Inferior parietal cortex (tissue), 1 donor: ENCODE data around the gene NSUN7.

Source experiments
- DNase-seq: peaks from one replicate; pipeline ENCODE4 v3.0.0-alpha.2; 2016; ENCODE audit errors: extremely low spot score

Gene NSUN7

GRCh38 chr4:40845154-40845835 is 95.5 kb downstream of the NSUN7 start:
- peak; percentile 60 for DNase-seq

DNA sequence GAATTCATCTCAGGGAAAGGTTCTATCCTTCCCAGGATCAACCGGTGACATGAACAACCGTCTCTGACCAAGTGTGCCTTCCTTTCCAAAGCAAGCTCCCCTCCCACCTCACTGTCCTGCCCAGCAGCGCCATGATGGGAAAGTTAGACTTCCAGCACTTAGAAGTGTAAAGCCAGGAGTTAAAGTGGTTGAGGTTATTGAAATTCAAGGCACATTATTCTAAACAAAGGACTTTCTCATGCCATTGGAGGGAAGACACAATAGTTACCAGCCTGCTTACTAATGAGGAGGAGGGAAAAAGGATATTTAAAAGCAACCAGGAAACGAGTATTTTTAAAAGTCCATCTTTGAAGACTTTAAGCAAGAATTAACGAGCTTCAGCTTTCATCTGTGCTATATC is 96.8 kb downstream of the NSUN7 start:
- DNase-seq, result peak; percentile 74

- DNase-seq, result no peak
Observed at GRCh38 chr4:40848251-40848650, 98.5 kb downstream of the NSUN7 start.

- no peak for DNase-seq
Observed at GRCh38 chr4:40848940-40849339, 99.2 kb downstream of the NSUN7 start.

- DNase-seq, result no peak
Observed at GRCh38 chr4:40850496-40850895, 100.7 kb downstream of the NSUN7 start.

- no peak for DNase-seq
Observed at GRCh38 chr4:40856277-40856839, 106.6 kb downstream of the NSUN7 start.

DNA sequence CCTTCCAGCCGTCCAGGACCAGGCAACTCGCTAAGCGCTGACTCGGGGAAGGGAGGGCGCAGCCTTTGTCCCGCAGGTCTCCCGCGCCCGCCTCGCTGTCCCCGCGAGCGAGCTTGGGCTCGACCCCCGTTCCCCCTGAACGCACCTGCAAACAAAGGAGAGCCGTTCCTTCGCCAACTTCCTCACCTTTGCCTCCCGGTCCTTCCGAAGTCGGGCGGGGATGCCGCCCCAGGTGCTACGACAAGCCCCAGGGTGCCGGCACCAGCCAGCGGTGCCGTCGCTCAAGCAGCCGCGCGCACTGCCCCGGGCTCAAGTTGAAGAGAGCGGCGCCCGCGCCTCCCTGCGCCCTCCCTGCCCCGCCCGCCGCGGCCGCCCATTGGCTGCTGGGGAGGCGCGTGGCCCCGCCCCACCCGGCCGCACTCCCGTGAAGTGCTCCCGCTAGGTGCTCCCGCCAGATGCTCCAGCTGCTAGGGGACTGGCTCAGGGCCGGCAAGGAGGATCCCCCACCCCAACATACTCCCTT is 107.1 kb downstream of the NSUN7 start:
- DNase-seq, result peak; percentile 53

DNA sequence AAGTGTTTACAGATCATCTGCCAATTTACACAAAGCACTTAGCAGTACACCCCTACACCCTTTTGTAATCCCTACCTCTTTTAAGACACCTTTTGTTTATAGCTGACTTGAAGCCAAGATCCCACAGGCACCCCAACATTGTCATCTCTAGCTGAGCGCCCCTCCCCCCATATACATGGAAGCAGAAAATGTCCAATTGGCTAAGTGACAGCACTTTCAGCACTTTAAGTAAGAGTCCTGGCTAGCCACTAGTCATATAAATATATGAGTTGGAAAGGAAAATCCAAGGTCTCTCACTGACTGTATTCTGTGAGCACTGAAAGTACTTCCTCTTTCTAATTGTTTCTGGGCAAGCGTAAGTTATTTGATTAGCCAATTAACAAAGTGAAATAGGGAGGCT is 108.2 kb downstream of the NSUN7 start:
- DNase-seq, result no peak

- no peak for DNase-seq
Observed at GRCh38 chr4:40858962-40859361, 109.2 kb downstream of the NSUN7 start.
